HG02970 (cell line): ENCODE results near the gene GLT1D1.
A peak's percentile ranks its signal among the peaks of the same experiment; 100 is the strongest.

Source experiments
- ATAC-seq: cut with Tn5 transposase; IDR thresholded peaks from one replicate; pipeline ENCODE4 v1.9.1; 2021; ENCODE audit warnings: mild to moderate bottlenecking, moderate library complexity, moderate number of reproducible peaks; ENCODE audit not compliant: unreplicated experiment, low FRiP score

GLT1D1 gene

GRCh38 chr12:128909653-128910052, 56.4 kb downstream of the GLT1D1 start:
- no peak for ATAC-seq

GRCh38 chr12:128910629-128911028, 57.4 kb downstream of the GLT1D1 start:
- ATAC-seq = no peak

DNA sequence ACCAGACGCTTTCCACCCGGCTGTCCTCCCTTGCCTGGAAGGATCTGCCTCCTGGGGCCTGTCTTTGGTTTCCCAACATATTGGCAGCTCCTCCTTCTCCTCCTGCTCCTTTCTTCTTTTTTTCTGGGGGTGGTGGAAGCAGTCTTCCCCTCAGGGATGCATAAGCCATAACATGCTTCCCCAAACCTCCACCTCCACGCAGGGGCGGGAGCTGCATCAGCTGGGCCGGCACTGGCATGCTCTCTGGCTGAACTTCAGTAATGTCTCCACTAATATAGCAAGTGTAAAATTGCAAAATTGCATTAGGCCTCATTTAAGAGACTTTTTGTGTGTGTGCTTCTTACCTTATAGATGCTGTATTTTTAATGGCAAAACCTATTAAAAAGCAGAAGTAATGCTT, 58.6 kb downstream of the GLT1D1 start:
- ATAC-seq = no peak

- peak; percentile 96 for ATAC-seq
Measured at GRCh38 chr12:128914908-128915563, 61.8 kb downstream of the GLT1D1 start.

GRCh38 chr12:128916425-128916824, 63.1 kb downstream of the GLT1D1 start:
- no peak for ATAC-seq

DNA sequence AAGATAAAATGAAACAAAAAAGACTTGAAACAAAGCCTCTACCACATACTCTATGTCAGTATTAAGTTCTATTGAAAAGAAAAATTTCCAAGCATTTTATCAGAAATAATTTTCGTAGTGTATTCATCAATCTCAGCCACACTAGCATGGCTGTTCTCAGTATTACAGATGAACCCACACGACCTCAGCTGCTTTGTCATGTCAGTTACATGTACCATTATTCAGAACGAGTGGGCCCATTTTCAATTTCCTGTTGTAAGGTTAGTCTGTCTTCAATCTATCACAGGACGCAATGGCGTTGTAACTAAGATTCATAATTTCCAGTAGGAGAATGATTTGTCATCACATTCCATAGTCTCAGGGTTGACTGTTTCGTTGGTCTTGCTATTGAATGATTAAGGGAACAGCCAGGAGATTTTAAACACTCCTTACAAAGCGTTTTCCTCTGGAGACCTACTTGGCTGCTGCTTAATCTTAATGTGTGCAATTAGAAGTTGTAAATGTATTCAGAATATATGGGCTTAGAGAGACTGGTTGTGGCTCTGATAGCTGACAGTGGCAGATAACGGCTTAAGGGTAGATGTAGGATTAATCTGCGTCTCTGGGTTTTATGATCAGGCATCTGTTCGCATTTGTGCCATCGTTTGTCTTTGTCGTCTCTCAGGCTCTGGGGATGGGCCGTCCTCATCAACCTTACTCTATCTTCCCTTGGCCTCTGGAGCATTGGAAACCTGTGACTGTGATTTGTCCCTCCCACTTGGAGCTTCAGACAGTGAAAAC, 65.4 kb downstream of the GLT1D1 start:
- ATAC-seq = no peak

DNA sequence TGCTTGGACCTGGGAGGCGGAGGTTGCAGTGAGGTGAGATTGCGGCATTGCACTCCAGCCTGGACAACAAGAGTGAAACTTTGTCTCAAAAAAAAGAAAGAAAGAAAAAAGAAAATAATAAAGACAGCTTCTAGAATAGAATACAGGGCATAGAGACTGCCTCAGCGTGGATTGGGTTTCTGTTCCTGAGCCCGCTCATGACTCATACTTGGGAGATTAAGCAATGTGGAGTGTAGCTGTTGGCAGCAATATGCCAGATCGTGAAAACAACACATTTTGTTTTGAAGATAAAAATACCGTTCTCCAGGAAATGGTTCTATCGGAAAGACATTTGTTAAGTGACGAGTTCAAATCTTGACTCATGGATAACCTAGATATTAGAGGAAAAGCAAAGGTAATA, 67.2 kb downstream of the GLT1D1 start:
- no peak for ATAC-seq

GRCh38 chr12:128928361-128928760, 75.1 kb downstream of the GLT1D1 start:
- no peak for ATAC-seq

GRCh38 chr12:128929057-128929456, 75.8 kb downstream of the GLT1D1 start:
- no peak for ATAC-seq

- ATAC-seq = no peak
Measured at GRCh38 chr12:128930606-128931005, 77.3 kb downstream of the GLT1D1 start.

DNA sequence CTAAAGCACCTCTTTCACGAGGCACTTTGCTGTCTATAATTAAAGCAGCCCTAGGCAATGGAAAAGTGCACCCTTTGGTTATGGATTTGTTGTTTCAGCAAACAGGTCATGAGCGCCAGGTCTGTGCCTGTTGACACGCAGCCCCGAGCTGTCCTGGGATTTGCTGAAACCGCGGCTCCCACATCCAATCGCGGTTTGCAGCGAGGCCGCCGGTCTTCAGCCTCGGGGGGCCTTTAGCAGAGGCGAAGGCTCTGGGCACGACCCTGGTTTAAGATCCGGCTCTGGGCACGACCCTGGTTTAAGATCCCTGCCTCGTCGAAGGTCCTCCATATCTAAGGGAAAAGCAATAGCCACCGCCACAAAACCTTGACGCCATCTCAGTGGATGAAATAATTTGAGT, 79.2 kb downstream of the GLT1D1 start:
- no peak for ATAC-seq

DNA sequence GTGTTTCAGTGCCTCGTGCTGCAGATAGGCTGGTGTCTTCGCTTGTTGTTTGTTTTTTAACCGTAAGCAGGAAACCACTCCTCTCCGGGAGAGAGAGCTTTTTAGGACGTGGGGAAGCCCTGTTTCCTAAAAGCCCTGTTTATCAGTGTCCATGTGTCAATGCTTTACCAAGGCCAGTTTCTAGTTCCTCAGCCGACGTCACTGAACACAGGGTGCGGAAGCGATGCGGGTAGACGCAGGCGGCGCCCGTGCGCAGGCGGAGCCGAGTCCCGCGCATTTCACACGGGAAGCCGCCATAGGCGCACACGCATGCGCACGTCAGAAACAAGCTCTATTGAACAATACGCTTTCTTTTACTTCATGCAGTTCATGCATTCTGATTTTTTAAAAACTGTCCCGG, 79.8 kb downstream of the GLT1D1 start:
- ATAC-seq = no peak

DNA sequence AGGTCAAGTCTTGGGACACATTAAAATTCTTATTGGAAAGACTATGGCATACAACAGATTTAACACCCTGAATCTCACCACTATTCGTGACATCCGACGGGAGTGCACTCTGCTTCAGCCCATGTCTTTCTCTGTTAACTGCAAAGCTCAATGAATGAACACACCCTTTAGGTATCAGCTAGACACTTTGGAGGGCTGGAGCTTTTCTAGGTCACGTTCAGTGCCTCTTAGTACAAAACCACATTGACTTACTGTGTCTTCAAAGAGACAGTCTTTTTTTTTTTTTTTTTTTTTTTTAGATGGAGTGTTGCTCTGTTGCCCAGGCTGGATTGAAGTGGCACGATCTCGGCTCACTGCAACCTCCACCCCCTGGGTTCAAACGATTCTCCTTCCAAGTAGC, 80.6 kb downstream of the GLT1D1 start:
- no peak for ATAC-seq

GRCh38 chr12:128938886-128939285, 85.6 kb downstream of the GLT1D1 start:
- ATAC-seq = no peak

GRCh38 chr12:128940090-128940888, 87.0 kb downstream of the GLT1D1 start:
- no peak for ATAC-seq

DNA sequence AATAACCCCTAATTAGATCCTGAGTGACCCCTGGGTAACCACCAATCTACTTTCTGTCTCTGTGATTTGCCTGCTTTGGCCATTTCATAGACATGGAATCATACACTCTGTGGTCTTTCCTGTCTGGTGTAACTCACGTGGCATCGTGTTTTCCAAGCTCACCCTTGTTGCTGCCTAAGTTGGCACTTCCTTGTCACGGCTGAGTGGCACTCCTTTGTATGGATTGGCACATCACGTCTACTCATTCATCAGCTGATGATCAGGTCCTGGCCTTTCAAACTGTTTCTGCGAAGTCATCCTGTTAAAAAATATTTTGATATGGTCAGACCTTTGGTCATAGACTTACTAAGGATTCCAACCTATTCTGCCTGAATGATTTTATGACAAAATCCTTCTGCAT, 87.7 kb downstream of the GLT1D1 start:
- no peak for ATAC-seq

DNA sequence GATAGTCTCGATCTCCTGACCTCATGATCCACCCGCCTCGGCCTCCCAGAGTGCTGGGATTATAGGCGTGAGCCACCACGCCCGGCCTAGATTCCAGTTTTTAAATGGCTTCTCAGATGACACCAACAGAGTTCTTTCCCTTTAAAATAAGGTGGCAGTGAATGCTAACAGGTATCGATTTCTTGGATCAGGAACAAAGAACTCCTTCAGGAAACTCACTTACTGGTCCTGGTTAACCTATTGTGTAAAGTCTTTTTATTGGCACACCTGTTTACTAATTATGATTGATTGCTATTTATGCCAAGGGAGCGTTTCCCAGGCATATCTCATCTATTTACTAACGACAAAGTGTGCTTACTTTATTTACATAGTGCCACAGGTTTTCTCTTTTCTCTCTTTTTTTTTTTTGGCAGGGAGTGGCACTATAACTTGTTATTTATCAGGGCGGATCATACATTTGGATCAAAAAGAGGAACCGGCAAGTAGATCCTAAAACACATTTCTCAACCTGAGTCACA, 89.7 kb downstream of the GLT1D1 start:
- no peak for ATAC-seq

GRCh38 chr12:128944956-128945355, 91.7 kb downstream of the GLT1D1 start:
- no peak for ATAC-seq

DNA sequence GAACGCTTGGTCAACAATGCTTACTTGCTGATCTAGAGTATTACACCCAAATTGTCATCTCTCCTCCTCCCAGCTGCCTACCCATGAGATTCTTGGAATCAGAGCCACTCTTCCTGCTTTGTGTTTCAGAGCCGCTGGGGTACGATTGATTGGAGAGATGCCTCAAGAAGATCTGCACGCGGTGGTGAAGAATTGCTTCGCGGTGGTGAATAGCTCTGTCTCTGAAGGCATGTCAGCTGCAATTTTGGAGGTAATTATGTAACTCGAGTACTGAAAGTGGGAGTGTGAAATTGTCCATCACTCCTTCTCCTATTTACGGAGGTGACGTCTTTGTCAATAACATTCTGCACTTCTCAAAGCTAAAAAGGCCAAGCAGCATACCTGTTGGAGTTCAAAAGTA, 93.9 kb downstream of the GLT1D1 start:
- no peak for ATAC-seq

GRCh38 chr12:128949086-128949485, 95.8 kb downstream of the GLT1D1 start:
- no peak for ATAC-seq

DNA sequence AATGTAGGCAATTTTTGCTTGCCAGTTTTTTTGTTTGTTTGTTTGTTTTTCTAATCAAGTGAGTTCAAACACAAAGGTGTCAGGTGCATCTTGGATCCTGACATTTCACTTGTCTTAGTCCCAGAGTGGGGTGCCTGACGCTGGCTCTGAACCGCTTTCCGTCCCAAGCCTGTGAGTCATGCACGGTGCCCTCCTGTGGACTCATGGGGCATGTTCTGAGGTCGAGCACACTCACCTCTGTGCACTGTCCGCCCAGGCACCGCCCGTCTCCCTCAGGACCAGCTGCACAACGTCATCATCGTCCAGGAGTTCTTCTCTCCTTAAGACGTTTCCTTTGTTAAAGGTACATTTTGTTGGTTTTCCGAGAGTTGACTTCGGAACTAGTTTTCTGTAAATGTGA, 98.2 kb downstream of the GLT1D1 start:
- ATAC-seq = no peak
